ENCODE results near the gene MFN2. TPM values are rescaled to one million over a fixed set of nuclear protein-coding genes. Genes with fewer than 3 reads are reported as not detected.

MFN2 gene
- polyA plus RNA-seq, 1 of the 3 experiments (the other 2 are of a cell fraction), result 43.2 TPM

DNA sequence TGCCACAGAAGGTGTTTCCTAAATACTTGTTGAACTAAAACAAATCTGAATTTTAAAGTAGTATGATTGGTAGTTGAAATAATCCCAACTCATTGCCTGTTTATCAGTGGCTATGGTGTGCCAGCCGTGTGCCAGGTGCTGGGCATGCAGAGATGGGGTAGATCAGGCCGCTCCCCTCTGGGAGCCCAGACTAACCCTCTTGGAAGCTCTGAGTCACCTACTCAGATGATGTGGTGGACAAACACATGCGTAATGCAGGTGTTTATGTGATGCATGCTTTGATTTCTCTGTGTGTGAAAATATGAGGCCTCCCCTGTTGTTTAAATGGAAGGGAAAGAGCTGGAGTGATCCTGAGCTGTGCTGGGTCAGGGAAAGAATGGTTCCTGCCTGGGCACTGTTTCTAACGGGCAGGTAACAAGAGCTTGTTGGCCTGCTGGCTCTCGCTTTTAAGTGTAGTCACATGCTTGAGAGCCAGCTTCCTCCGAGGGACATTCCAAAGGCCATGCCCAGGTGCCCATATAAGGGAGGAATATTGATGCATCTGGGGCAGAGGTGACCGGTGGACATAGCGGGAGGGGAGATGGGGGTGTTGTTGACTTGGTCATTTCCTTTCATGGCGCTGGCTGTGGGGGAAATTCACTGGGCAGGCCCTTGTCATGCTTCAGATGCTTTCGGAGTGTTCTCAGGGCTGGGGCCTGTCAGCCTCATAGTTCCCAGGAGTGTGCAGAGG is 10.2 kb downstream of the MFN2 start:
- peaks cover 29% of the 10 kb centered on the region for H3K79me2 ChIP-seq (ENCODE audit: insufficient read depth)
- H3K4me3 ChIP-seq (ENCODE audit: low read depth in 2 of 2, low read length in 1 of 2), result no peak overlapping the region
- 94% methylated on average over 6 of the region's 10 CpGs for WGBS (ENCODE audit: low lambda C conversion rate)
- ChIA-PET CTCF (interaction anchor here (1.2 kb wide), 1 partner anchor 23 kb away, joined by 3 read pairs; no protein-coding TSS in a partner anchor), POLR2A (no interaction called here)
- TF ChIP-seq RCOR1 (IDR thresholded peaks at IDR 0.05; ENCODE audit: low read length), result no peak
- TF ChIP-seq RXRA (IDR thresholded peaks at IDR 0.05; ENCODE audit: borderline replicate concordance, low read depth), result no peak
- TF ChIP-seq, protein P1, sequence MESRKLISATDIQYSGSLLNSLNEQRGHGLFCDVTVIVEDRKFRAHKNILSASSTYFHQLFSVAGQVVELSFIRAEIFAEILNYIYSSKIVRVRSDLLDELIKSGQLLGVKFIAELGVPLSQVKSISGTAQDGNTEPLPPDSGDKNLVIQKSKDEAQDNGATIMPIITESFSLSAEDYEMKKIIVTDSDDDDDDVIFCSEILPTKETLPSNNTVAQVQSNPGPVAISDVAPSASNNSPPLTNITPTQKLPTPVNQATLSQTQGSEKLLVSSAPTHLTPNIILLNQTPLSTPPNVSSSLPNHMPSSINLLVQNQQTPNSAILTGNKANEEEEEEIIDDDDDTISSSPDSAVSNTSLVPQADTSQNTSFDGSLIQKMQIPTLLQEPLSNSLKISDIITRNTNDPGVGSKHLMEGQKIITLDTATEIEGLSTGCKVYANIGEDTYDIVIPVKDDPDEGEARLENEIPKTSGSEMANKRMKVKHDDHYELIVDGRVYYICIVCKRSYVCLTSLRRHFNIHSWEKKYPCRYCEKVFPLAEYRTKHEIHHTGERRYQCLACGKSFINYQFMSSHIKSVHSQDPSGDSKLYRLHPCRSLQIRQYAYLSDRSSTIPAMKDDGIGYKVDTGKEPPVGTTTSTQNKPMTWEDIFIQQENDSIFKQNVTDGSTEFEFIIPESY (IDR thresholded peaks at IDR 0.05; ENCODE audit: borderline replicate concordance, low read depth), result no peak
- no peak for TF ChIP-seq TEAD4 (IDR thresholded peaks at IDR 0.05; ENCODE audit: borderline replicate concordance, insufficient read depth)
- TF ChIP-seq GATA2 (CRISPR knock-in tag; IDR thresholded peaks at IDR 0.05), result no peak
- no peak for TF ChIP-seq EZH2phosphoT487 (IDR thresholded peaks at IDR 0.05; ENCODE audit: borderline replicate concordance, low read depth)
- no peak for TF ChIP-seq TCF12 (IDR thresholded peaks at IDR 0.05)
- TF ChIP-seq FOXJ3 (CRISPR knock-in tag; IDR thresholded peaks at IDR 0.05), result no peak
- no peak for TF ChIP-seq YY1 (IDR thresholded peaks at IDR 0.05; ENCODE audit: low read depth)
- TF ChIP-seq MEF2A (IDR thresholded peaks at IDR 0.05; ENCODE audit: borderline replicate concordance, low read depth), result no peak
- TF ChIP-seq RFX5 (IDR thresholded peaks at IDR 0.05; ENCODE audit: low read length), result no peak
- TF ChIP-seq RAD21 (IDR thresholded peaks at IDR 0.05; ENCODE audit: low read length), result no peak
- TF ChIP-seq, protein P2, sequence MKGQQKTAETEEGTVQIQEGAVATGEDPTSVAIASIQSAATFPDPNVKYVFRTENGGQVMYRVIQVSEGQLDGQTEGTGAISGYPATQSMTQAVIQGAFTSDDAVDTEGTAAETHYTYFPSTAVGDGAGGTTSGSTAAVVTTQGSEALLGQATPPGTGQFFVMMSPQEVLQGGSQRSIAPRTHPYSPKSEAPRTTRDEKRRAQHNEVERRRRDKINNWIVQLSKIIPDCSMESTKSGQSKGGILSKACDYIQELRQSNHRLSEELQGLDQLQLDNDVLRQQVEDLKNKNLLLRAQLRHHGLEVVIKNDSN (IDR thresholded peaks at IDR 0.05; ENCODE audit: borderline replicate concordance, low read depth), result no peak
- TF ChIP-seq, protein P3, sequence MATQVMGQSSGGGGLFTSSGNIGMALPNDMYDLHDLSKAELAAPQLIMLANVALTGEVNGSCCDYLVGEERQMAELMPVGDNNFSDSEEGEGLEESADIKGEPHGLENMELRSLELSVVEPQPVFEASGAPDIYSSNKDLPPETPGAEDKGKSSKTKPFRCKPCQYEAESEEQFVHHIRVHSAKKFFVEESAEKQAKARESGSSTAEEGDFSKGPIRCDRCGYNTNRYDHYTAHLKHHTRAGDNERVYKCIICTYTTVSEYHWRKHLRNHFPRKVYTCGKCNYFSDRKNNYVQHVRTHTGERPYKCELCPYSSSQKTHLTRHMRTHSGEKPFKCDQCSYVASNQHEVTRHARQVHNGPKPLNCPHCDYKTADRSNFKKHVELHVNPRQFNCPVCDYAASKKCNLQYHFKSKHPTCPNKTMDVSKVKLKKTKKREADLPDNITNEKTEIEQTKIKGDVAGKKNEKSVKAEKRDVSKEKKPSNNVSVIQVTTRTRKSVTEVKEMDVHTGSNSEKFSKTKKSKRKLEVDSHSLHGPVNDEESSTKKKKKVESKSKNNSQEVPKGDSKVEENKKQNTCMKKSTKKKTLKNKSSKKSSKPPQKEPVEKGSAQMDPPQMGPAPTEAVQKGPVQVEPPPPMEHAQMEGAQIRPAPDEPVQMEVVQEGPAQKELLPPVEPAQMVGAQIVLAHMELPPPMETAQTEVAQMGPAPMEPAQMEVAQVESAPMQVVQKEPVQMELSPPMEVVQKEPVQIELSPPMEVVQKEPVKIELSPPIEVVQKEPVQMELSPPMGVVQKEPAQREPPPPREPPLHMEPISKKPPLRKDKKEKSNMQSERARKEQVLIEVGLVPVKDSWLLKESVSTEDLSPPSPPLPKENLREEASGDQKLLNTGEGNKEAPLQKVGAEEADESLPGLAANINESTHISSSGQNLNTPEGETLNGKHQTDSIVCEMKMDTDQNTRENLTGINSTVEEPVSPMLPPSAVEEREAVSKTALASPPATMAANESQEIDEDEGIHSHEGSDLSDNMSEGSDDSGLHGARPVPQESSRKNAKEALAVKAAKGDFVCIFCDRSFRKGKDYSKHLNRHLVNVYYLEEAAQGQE (IDR thresholded peaks at IDR 0.05; ENCODE audit: low read depth, low read length), result no peak
- no peak for TF ChIP-seq JUND (IDR thresholded peaks at IDR 0.05)
- TF ChIP-seq NFIC (IDR thresholded peaks at IDR 0.05; ENCODE audit: borderline replicate concordance), result no peak
- peaks cover 7% of the 10 kb centered on the region; the same call in 1 of the 2 replicates for H4K20me1 ChIP-seq (ENCODE audit: insufficient read depth)
- no peaks in the 10 kb centered on the region for H3K9me3 ChIP-seq
- no peak overlapping the region for H3K9ac ChIP-seq
- no peaks in the 10 kb centered on the region for H3F3A ChIP-seq (replicated peaks; ENCODE audit: insufficient read depth)
- H3K27me3 ChIP-seq (ENCODE audit: insufficient read depth), result no peaks in the 10 kb centered on the region
- peaks cover 10 to 46% of the 10 kb centered on the region in 2 experiments for H3K36me3 ChIP-seq (replicated peaks in 1 of 2; ENCODE audit: control insufficient read depth in 1 of 2, insufficient read depth in 2 of 2, low read length in 1 of 2)
- no peak overlapping the region for H3K4me2 ChIP-seq
- H3K27ac ChIP-seq (ENCODE audit: low read depth in 2 of 2, low read length in 1 of 2), result no peak overlapping the region
- H2AFZ ChIP-seq (ENCODE audit: low read depth), result no peak overlapping the region
- H3K4me1 ChIP-seq (ENCODE audit: control insufficient read depth in 1 of 2, insufficient read depth in 2 of 2, low read depth in 1 of 2, low read length in 1 of 2), result no peaks in the 10 kb centered on the region; a peak in 1 of 4 replicates
- no peak for DNase-seq
- no peaks in the 10 kb centered on the region for H3K9me2 ChIP-seq

All from SK-N-SH (cell line).